ENCODE data around the gene DAAM2.

DAAM2 gene

GRCh38 chr6:39816747-39817146 is 24.6 kb downstream of the DAAM2 start:
- no peak for DNase-seq (ENCODE audit: extremely low read depth in 1 of 2, low read depth in 1 of 2)

GRCh38 chr6:39818695-39819094 is 26.5 kb downstream of the DAAM2 start:
- no peak for DNase-seq (ENCODE audit: extremely low read depth in 1 of 2, low read depth in 1 of 2)

GRCh38 chr6:39819228-39819627 is 27.1 kb downstream of the DAAM2 start:
- DNase-seq (ENCODE audit: extremely low read depth in 1 of 2, low read depth in 1 of 2) = no peak

- no peak for DNase-seq (ENCODE audit: extremely low read depth in 1 of 2, low read depth in 1 of 2)
Observed at GRCh38 chr6:39819676-39820075, 27.5 kb downstream of the DAAM2 start.

- DNase-seq (ENCODE audit: extremely low read depth in 1 of 2, low read depth in 1 of 2) = no peak
Observed at GRCh38 chr6:39820553-39820952, 28.4 kb downstream of the DAAM2 start.

- no peak for DNase-seq (ENCODE audit: extremely low read depth in 1 of 2, low read depth in 1 of 2)
Observed at GRCh38 chr6:39821046-39821740, 29.0 kb downstream of the DAAM2 start.

- DNase-seq (ENCODE audit: extremely low read depth in 1 of 2, low read depth in 1 of 2) = no peak
Observed at GRCh38 chr6:39821742-39822532, 29.8 kb downstream of the DAAM2 start.

- no peak for DNase-seq (ENCODE audit: extremely low read depth in 1 of 2, low read depth in 1 of 2)
Observed at GRCh38 chr6:39822846-39823815, 31.0 kb downstream of the DAAM2 start.

- no peak for DNase-seq (ENCODE audit: extremely low read depth in 1 of 2, low read depth in 1 of 2)
Observed at GRCh38 chr6:39824030-39824926, 32.1 kb downstream of the DAAM2 start.

GRCh38 chr6:39829331-39829730 is 37.2 kb downstream of the DAAM2 start:
- no peak for DNase-seq (ENCODE audit: extremely low read depth in 1 of 2, low read depth in 1 of 2)

GRCh38 chr6:39830444-39830843 is 38.3 kb downstream of the DAAM2 start:
- DNase-seq (ENCODE audit: extremely low read depth in 1 of 2, low read depth in 1 of 2) = no peak

GRCh38 chr6:39831701-39832100 is 39.5 kb downstream of the DAAM2 start:
- no peak for DNase-seq (ENCODE audit: extremely low read depth in 1 of 2, low read depth in 1 of 2)

- no peak for DNase-seq (ENCODE audit: extremely low read depth in 1 of 2, low read depth in 1 of 2)
Observed at GRCh38 chr6:39834278-39834677, 42.1 kb downstream of the DAAM2 start.

GRCh38 chr6:39834866-39835265 is 42.7 kb downstream of the DAAM2 start:
- no peak for DNase-seq (ENCODE audit: extremely low read depth in 1 of 2, low read depth in 1 of 2)

GRCh38 chr6:39835821-39836295 is 43.7 kb downstream of the DAAM2 start:
- no peak for DNase-seq (ENCODE audit: extremely low read depth in 1 of 2, low read depth in 1 of 2)

GRCh38 chr6:39836606-39837005 is 44.4 kb downstream of the DAAM2 start:
- DNase-seq (ENCODE audit: extremely low read depth in 1 of 2, low read depth in 1 of 2) = no peak

- no peak for DNase-seq (ENCODE audit: extremely low read depth in 1 of 2, low read depth in 1 of 2)
Observed at GRCh38 chr6:39839445-39839844, 47.3 kb downstream of the DAAM2 start.

GRCh38 chr6:39840781-39841180 is 48.6 kb downstream of the DAAM2 start:
- DNase-seq (ENCODE audit: extremely low read depth in 1 of 2, low read depth in 1 of 2) = no peak

- no peak for DNase-seq (ENCODE audit: extremely low read depth in 1 of 2, low read depth in 1 of 2)
Observed at GRCh38 chr6:39841291-39841690, 49.1 kb downstream of the DAAM2 start.

GRCh38 chr6:39841923-39842322 is 49.7 kb downstream of the DAAM2 start:
- DNase-seq (ENCODE audit: extremely low read depth in 1 of 2, low read depth in 1 of 2) = no peak
